Mucosa of descending colon (tissue), 3 donors: ENCODE results near the gene EZH2. TPM values are rescaled to one million over a fixed set of nuclear protein-coding genes. Genes with fewer than 3 reads are reported as not detected.

Experiments
- ATAC-seq: fragments of 200-7000 bp; cut with Tn5 transposase; one replicate; pipeline ENCODE4 v1.9.1; 2020; ENCODE audit warnings: mild to moderate bottlenecking, moderate library complexity
- DNase-seq, 3 donors: peaks; one replicate each; pipeline ENCODE4 v3.0.0-alpha.2; 2020
- H3K36me3 ChIP-seq: fragments of 200-600 bp; one replicate; pipeline ENCODE4 v1.8.0; 2021; ENCODE audit warnings: low read depth, mild to moderate bottlenecking
- H3K4me1 ChIP-seq: fragments of 200-600 bp; one replicate; pipeline ENCODE4 v1.8.0; 2021; ENCODE audit warnings: low read depth, mild to moderate bottlenecking
- H3K4me3 ChIP-seq: fragments of 200-600 bp; one replicate; pipeline ENCODE4 v1.8.0; 2021; ENCODE audit warnings: mild to moderate bottlenecking
- H3K9me3 ChIP-seq: fragments of 200-600 bp; one replicate; pipeline ENCODE4 v1.8.0; 2021; ENCODE audit warnings: mild to moderate bottlenecking
- CTCF ChIP-seq: fragments of 200-600 bp; IDR thresholded peaks from one replicate; pipeline ENCODE4 v1.8.0; 2022; ENCODE audit warnings: antibody characterized with exemption, mild to moderate bottlenecking
- intact Hi-C, 2 donors: fragments of 100-400 bp; cut with DNase I in 1 of 2; cut with micrococcal nuclease in 1 of 2; formaldehyde crosslinking; loops; one replicate each; pipeline versions ENCODE4 v1.11.0 to v1.11.1; 2022; cut with DNase I, micrococcal nuclease
- total RNA-seq, 3 donors: library from RNA; stranded (reverse); fragmentation: NEBNext Ultra II Directional in 2 of 3; extraction: Animal tissue kit (Norgen Biotek cat#: 25700) in 2 of 3; gene quantifications; one replicate each; pipeline versions ENCODE4 v1.2.1 to v1.2.4, GENCODE V29; 2021 to 2023
- donor health status: DM: no; HTN: no; CAD: no; lungs with moderate emphysema.
- donor health status: DM: no; HTN: no; CAD: no.
- donor health status: DM: no; HTN: yes; CAD: no.

Gene EZH2
- total RNA-seq, 3 donors from 2014 or later: 4.7 to 18.1 (median 10.5) TPM

GRCh38 chr7:148916186-148916585 lies 32.1 kb upstream of the EZH2 start:
- Histone ChIP-seq H3K4me1 (no peaks in the 10 kb centered on the region), H3K36me3 (no peaks in the 10 kb centered on the region), H3K9me3 (no peaks in the 10 kb centered on the region), H3K4me3 (no peak overlapping the region)
- ATAC-seq (no peak), DNase-seq (no peak)
- intact Hi-C loops: no loop called here
- no peak for TF ChIP-seq CTCF

GRCh38 chr7:148915211-148915610 lies 31.1 kb upstream of the EZH2 start:
- intact Hi-C loops: no loop called here
- ATAC-seq (no peak), DNase-seq (no peak)
- TF ChIP-seq CTCF: no peak
- H3K36me3 ChIP-seq: no peaks in the 10 kb centered on the region
- no peak overlapping the region for H3K4me3 ChIP-seq
- H3K4me1 ChIP-seq: no peaks in the 10 kb centered on the region
- H3K9me3 ChIP-seq: no peaks in the 10 kb centered on the region

GRCh38 chr7:148914208-148914777 lies 30.2 kb upstream of the EZH2 start:
- intact Hi-C loops: no loop called here
- DNase-seq (no peak), ATAC-seq (no peak)

GRCh38 chr7:148912758-148913541 lies 28.9 kb upstream of the EZH2 start:
- Histone ChIP-seq H3K9me3 (no peaks in the 10 kb centered on the region), H3K36me3 (no peaks in the 10 kb centered on the region), H3K4me3 (no peak overlapping the region), H3K4me1 (no peaks in the 10 kb centered on the region)
- DNase-seq (no peak), ATAC-seq (no peak)
- TF ChIP-seq CTCF: no peak
- intact Hi-C loops: no loop called here

More at GRCh38 chr7:148914208-148914777, 30.2 kb upstream of the EZH2 start:
- Histone ChIP-seq H3K4me1 (no peaks in the 10 kb centered on the region), H3K36me3 (no peaks in the 10 kb centered on the region), H3K4me3 (no peak overlapping the region), H3K9me3 (no peaks in the 10 kb centered on the region)
- no peak for TF ChIP-seq CTCF

GRCh38 chr7:148912151-148912550 lies 28.1 kb upstream of the EZH2 start:
- Histone ChIP-seq H3K4me3 (no peak overlapping the region), H3K9me3 (no peaks in the 10 kb centered on the region), H3K36me3 (no peaks in the 10 kb centered on the region), H3K4me1 (no peaks in the 10 kb centered on the region)
- ATAC-seq (no peak), DNase-seq (no peak)
- no peak for TF ChIP-seq CTCF
- intact Hi-C loops: no loop called here
